ENCODE measurements around the gene FBXO11. TPM values are rescaled to one million over a fixed set of nuclear protein-coding genes. Genes with fewer than 3 reads are reported as not detected.

FBXO11 gene
- total RNA-seq, 4 donors from 2014 or later, result 21.5 to 31.8 (median 28.4) TPM

DNA sequence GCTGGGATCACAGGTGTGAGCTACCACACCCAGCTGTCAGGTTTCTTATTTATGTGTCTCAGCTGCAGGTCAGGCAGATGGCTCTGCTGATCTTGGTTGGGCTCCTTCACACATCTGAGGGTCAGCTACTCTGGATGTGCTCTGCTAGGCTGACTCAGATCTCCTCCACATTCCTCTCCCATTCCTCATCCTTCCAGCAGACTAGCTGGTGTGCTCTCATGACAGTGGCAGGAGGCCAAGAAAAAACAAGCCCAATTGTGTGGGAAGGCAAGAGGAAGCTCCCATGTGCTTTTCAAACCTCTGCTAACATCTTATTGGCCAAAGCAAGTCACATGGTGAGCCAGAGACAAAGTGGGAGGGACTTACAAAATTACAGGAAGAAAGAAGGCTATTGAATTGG lies 135.1 kb downstream of the FBXO11 start:
- intact Hi-C loops (cut with DNase I; ENCODE audit: low total_unique reads), result no loop called here
- H3K36me3 ChIP-seq, result no peaks in the 10 kb centered on the region
- no peaks in the 10 kb centered on the region for H3K27me3 ChIP-seq
- TF ChIP-seq, protein P1, sequence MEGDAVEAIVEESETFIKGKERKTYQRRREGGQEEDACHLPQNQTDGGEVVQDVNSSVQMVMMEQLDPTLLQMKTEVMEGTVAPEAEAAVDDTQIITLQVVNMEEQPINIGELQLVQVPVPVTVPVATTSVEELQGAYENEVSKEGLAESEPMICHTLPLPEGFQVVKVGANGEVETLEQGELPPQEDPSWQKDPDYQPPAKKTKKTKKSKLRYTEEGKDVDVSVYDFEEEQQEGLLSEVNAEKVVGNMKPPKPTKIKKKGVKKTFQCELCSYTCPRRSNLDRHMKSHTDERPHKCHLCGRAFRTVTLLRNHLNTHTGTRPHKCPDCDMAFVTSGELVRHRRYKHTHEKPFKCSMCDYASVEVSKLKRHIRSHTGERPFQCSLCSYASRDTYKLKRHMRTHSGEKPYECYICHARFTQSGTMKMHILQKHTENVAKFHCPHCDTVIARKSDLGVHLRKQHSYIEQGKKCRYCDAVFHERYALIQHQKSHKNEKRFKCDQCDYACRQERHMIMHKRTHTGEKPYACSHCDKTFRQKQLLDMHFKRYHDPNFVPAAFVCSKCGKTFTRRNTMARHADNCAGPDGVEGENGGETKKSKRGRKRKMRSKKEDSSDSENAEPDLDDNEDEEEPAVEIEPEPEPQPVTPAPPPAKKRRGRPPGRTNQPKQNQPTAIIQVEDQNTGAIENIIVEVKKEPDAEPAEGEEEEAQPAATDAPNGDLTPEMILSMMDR (IDR thresholded peaks at IDR 0.05 in 4 of 5, conservative IDR thresholded peaks at IDR 0.05 in 1 of 5), result no peak
- TF ChIP-seq POLR2A (IDR thresholded peaks at IDR 0.05), result no peak
- in situ Hi-C loops (cut with MboI; ENCODE audit: low sequenced_read_pairs in 4 of 4), result no loop called here
- no peak for ATAC-seq
- H3K4me1 ChIP-seq, result no peaks in the 10 kb centered on the region
- no peak overlapping the region for H3K27ac ChIP-seq
- no peaks in the 10 kb centered on the region for H3K9me3 ChIP-seq
- no peak for DNase-seq
- no peak overlapping the region for H3K4me3 ChIP-seq

DNA sequence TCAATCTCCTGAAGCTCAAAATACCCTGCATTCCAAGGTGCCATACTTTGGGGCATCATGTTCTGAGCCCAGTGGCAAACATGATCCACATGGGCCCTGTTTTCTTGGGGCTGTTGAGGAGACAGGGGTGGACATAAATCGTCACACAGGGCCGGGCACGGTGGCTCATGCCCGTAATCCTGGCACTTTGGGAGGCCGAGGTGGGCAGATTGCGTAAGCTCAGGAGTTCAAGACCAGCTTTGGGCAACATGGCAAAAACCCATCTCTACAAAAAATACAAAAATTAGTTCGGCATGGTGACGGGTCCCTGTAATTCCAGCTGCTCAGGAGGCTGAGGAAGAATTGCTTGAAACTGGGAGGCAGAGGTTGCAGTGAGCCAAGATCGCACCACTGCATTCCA lies 137.0 kb downstream of the FBXO11 start:
- in situ Hi-C loops (cut with MboI; ENCODE audit: low sequenced_read_pairs in 4 of 4), result loop anchor here in 3 of 4 donors (5.0 to 10.0 kb wide), 3 partner anchors 325 to 425 kb away; no protein-coding TSS in a partner anchor
- H3K4me3 ChIP-seq, result no peak overlapping the region
- no peaks in the 10 kb centered on the region for H3K36me3 ChIP-seq
- H3K27ac ChIP-seq, result no peak overlapping the region
- no peaks in the 10 kb centered on the region for H3K27me3 ChIP-seq
- TF ChIP-seq POLR2A (IDR thresholded peaks at IDR 0.05), result no peak
- TF ChIP-seq, protein P1 (IDR thresholded peaks at IDR 0.05 in 4 of 5, conservative IDR thresholded peaks at IDR 0.05 in 1 of 5), result no peak
- H3K9me3 ChIP-seq, result no peaks in the 10 kb centered on the region
- no peaks in the 10 kb centered on the region for H3K4me1 ChIP-seq
- no peak for DNase-seq
- intact Hi-C loops (cut with DNase I; ENCODE audit: low total_unique reads), result loop anchor here (2.0 to 5.0 kb wide), 2 partner anchors 333 to 338 kb away; no protein-coding TSS in a partner anchor
- no peak for ATAC-seq

DNA sequence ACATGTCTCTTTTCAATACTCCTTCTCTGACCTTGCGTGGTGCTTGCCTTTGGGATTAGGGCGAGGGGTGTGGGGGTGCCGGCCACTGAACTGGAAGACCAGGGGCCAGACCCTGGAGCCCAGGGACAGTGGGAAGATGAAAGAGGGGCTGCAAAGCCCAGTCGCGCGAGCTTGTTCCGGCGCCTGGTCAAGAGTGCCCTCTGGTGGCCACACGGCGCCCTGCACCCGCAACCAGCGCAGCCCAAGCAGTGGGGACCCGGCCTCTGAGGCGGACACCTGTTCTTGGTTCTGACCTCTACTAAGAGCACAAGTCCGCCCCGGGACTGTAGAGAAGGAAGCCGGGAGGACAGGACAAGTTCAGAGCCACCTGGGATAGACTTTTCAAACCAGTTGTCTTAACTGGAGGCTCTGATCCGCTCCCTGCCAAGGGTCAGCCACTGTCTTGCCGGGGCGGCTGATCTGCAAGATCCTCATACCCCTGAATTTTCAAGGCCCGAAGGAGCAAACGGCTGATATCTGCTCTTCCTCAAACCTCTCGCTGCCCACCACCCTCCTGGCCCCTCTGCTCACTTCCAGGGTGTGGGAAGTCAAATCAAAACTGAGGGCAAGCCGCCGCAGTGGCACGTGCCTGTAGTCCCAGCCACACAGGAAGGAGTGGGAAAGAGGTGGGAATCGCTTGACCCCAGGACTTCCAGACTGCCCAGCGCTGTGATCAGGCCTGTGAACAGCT lies 138.3 kb downstream of the FBXO11 start:
- peak overlapping the region in 2 of 4 donors; percentile 16 to 28 for H3K4me3 ChIP-seq
- in situ Hi-C loops (cut with MboI; ENCODE audit: low sequenced_read_pairs in 4 of 4), result loop anchor here in 3 of 4 donors (5.0 to 10.0 kb wide), 3 partner anchors 323 to 423 kb away; no protein-coding TSS in a partner anchor
- H3K27me3 ChIP-seq, result no peaks in the 10 kb centered on the region
- ATAC-seq, result peak; percentile 68 to 74
- no peaks in the 10 kb centered on the region for H3K9me3 ChIP-seq
- intact Hi-C loops (cut with DNase I; ENCODE audit: low total_unique reads), result loop anchor here (2.0 to 5.0 kb wide), 2 partner anchors 331 to 339 kb away; no protein-coding TSS in a partner anchor
- no peak overlapping the region for H3K27ac ChIP-seq
- peak; percentile 23 to 39 for DNase-seq
- TF ChIP-seq POLR2A (IDR thresholded peaks at IDR 0.05), result no peak
- TF ChIP-seq, protein P1 (IDR thresholded peaks at IDR 0.05 in 4 of 5, conservative IDR thresholded peaks at IDR 0.05 in 1 of 5), result peak; percentile 83 to 99 (median 95)
- no peaks in the 10 kb centered on the region for H3K36me3 ChIP-seq
- no peaks in the 10 kb centered on the region for H3K4me1 ChIP-seq

DNA sequence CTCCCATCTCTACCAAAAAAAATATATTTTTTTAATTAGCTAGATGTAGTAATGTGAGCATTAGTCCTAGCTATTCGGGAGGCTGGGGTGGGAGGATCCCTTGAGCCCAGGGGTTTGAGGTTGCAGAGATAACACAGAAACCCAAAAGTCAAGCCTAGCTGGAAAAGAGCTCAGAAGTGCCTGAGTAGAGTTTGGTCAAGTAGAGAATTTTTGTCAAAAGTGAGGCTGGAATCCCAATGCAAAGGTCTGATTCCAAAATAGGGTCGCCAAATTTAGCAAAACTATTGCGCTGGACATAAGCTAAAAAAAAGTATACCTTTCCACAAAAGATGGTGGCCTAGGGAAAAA lies 138.8 kb downstream of the FBXO11 start:
- intact Hi-C loops (cut with DNase I; ENCODE audit: low total_unique reads), result loop anchor here (5.0 kb wide), 1 partner anchor 340 kb away; no protein-coding TSS in a partner anchor
- Histone ChIP-seq H3K4me3 (peak overlapping the region in 2 of 4 donors; percentile 16 to 28), H3K27me3 (no peaks in the 10 kb centered on the region), H3K9me3 (no peaks in the 10 kb centered on the region), H3K27ac (no peak overlapping the region), H3K36me3 (no peaks in the 10 kb centered on the region), H3K4me1 (no peaks in the 10 kb centered on the region)
- DNase-seq (no peak), ATAC-seq (no peak)
- TF ChIP-seq POLR2A (IDR thresholded peaks at IDR 0.05), result no peak
- TF ChIP-seq, protein P1 (IDR thresholded peaks at IDR 0.05 in 4 of 5, conservative IDR thresholded peaks at IDR 0.05 in 1 of 5), result no peak
- in situ Hi-C loops (cut with MboI; ENCODE audit: low sequenced_read_pairs in 4 of 4), result loop anchor here in 3 of 4 donors (5.0 to 10.0 kb wide), 3 partner anchors 323 to 423 kb away; no protein-coding TSS in a partner anchor

All from gastrocnemius medialis (tissue), 4 donors.